ENCODE data around the gene CSN3.

Gene CSN3

GRCh38 chr4:70297576-70297975, 55.2 kb downstream of the CSN3 start:
- H3K36me3 ChIP-seq (ENCODE audit: control insufficient read depth, insufficient read depth, low read length) = no peaks in the 10 kb centered on the region
- H3K27ac ChIP-seq (ENCODE audit: low read depth, low read length) = no peak overlapping the region
- no peaks in the 10 kb centered on the region for H3K9me3 ChIP-seq (ENCODE audit: control insufficient read depth, insufficient read depth, low read length)
- no peaks in the 10 kb centered on the region for H3K27me3 ChIP-seq (ENCODE audit: control insufficient read depth, insufficient read depth, low read length)
- no peak overlapping the region for H3K4me3 ChIP-seq (ENCODE audit: low read depth, low read length)
- no peaks in the 10 kb centered on the region for H3K4me1 ChIP-seq (ENCODE audit: control insufficient read depth, insufficient read depth, low read length)
- H3K9ac ChIP-seq (ENCODE audit: low read depth, low read length) = no peak overlapping the region

DNA sequence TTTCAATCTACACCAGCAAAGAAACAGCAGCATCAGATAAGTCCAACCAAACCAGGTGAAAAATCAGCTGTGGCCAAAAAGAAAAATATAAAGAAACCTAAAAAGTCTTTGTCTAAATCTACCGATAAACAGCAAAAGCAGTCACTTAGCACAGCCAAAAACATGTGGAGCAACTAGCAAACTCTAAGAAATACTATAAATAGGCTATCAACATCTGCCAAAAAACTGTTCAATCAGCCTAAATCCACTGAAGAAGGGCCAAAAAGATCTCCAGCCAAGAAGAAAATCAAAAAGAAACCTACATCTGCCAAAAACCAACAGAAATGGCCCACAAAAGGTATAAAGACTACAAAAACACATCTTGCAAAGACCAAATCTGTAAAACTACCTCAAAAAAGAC, 55.7 kb downstream of the CSN3 start:
- Histone ChIP-seq H3K9ac (ENCODE audit: low read depth, low read length) (no peak overlapping the region), H3K9me3 (ENCODE audit: control insufficient read depth, insufficient read depth, low read length) (no peaks in the 10 kb centered on the region), H3K27me3 (ENCODE audit: control insufficient read depth, insufficient read depth, low read length) (no peaks in the 10 kb centered on the region), H3K4me3 (ENCODE audit: low read depth, low read length) (no peak overlapping the region), H3K27ac (ENCODE audit: low read depth, low read length) (no peak overlapping the region), H3K4me1 (ENCODE audit: control insufficient read depth, insufficient read depth, low read length) (no peaks in the 10 kb centered on the region), H3K36me3 (ENCODE audit: control insufficient read depth, insufficient read depth, low read length) (no peaks in the 10 kb centered on the region)

DNA sequence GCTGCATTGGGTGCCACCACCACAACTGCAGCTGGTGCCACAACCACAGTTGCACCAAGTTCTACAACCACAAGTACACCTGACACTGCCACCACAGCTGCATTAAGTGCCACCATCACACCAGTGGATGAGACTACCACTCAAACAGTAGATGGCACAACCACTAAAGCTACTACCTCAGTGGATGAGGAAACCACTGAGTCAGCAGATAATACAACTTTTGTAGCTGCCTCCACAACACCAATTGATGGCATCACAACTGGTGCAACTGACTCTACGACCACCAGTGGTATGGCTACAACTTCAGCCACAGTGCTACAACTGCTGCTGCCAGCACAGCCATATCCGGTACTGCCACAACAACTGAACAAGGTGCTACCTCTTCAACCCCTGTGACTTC, 57.2 kb downstream of the CSN3 start:
- Histone ChIP-seq H3K9ac (ENCODE audit: low read depth, low read length) (no peak overlapping the region), H3K9me3 (ENCODE audit: control insufficient read depth, insufficient read depth, low read length) (no peaks in the 10 kb centered on the region), H3K27me3 (ENCODE audit: control insufficient read depth, insufficient read depth, low read length) (no peaks in the 10 kb centered on the region), H3K4me1 (ENCODE audit: control insufficient read depth, insufficient read depth, low read length) (no peaks in the 10 kb centered on the region), H3K27ac (ENCODE audit: low read depth, low read length) (no peak overlapping the region), H3K4me3 (ENCODE audit: low read depth, low read length) (no peak overlapping the region), H3K36me3 (ENCODE audit: control insufficient read depth, insufficient read depth, low read length) (no peaks in the 10 kb centered on the region)

- H3K4me1 ChIP-seq (ENCODE audit: control insufficient read depth, insufficient read depth, low read length) = no peaks in the 10 kb centered on the region
- H3K9ac ChIP-seq (ENCODE audit: low read depth, low read length) = no peak overlapping the region
- H3K4me3 ChIP-seq (ENCODE audit: low read depth, low read length) = no peak overlapping the region
- no peaks in the 10 kb centered on the region for H3K36me3 ChIP-seq (ENCODE audit: control insufficient read depth, insufficient read depth, low read length)
- H3K27ac ChIP-seq (ENCODE audit: low read depth, low read length) = no peak overlapping the region
- H3K9me3 ChIP-seq (ENCODE audit: control insufficient read depth, insufficient read depth, low read length) = no peaks in the 10 kb centered on the region
- H3K27me3 ChIP-seq (ENCODE audit: control insufficient read depth, insufficient read depth, low read length) = no peaks in the 10 kb centered on the region
These were observed 57.8 kb downstream of the CSN3 start for GRCh38 chr4:70300215-70300614.

All from HUES48 (cell line).